Activated naive CD4-positive, alpha-beta T cell treated with anti-CD3 and anti-CD28 coated beads, Interleukin-2, amount 10 ng/mL, durations not matched to agents 5 hours and 36 hours (primary cell): ENCODE results near the gene EPB41L4B. TPM values are rescaled to one million over a fixed set of nuclear protein-coding genes. Genes with fewer than 3 reads are reported as not detected.

Experiments used
- total RNA-seq, 2 experiments: library from RNA; stranded (reverse); gene quantifications; one replicate each; pipeline ENCODE4 v1.2.3, GENCODE V29; 2021

The EPB41L4B gene
- not detected for total RNA-seq

GRCh38 chr9:109320742-109321448 is at the start of gene EPB41L4B:
TSS of gene EPB41L4B (minus strand) at chr9:109321059. CDS start at chr9:109320446, 613 bp downstream.

GRCh38 chr9:109166771-109167601 is 153.9 kb downstream of the EPB41L4B start, which contains the start of gene FRRS1L:
TSS of gene FRRS1L (minus strand) at chr9:109167249. CDS start at chr9:109167138, 111 bp downstream.

Other genes with a start within 250 kb of the EPB41L4B start
- gene TMEM245, start 201.1 kb downstream of the EPB41L4B start, total RNA-seq, result 10 to 100 TPM; 29.8 to 31.2 TPM
- not detected for gene FRRS1L, start 153.8 kb downstream of the EPB41L4B start, total RNA-seq
- under 1 TPM in 1 of 2 experiments, not detected in 1; 0.03 TPM for gene PTPN3, start 177.2 kb upstream of the EPB41L4B start, total RNA-seq